Caco-2 (cell line): ENCODE results near the gene KLC1. TPM values are rescaled to one million over a fixed set of nuclear protein-coding genes. Genes with fewer than 3 reads are reported as not detected.

Source experiments
- BruUV-seq: library from RNA; stranded (reverse); fragments of 400-500 nt; replicated peaks from 2 replicates; lab custom pipeline; 2021; lab: Mats Ljungman, UMichigan
- CTCF ChIA-PET: fragments of 300-600 bp; sonication (Branson Sonifier 250); formaldehyde crosslinking; loops from one replicate; lab custom pipeline; 2022; ENCODE audit warnings: antibody characterized with exemption; lab: Charles Lee
- POLR2A ChIA-PET: fragments of 300-600 bp; sonication (Branson Sonifier 250); formaldehyde crosslinking; loops from one replicate; lab custom pipeline; 2022; ENCODE audit warnings: antibody characterized with exemption; lab: Charles Lee
- DNase-seq, 2 experiments: peaks; one replicate each; pipeline versions ENCODE4 v3.0.0 to v3.0.0-alpha.2; 2020 to 2022
- H3K27me3 ChIP-seq: replicated peaks from 2 replicates; pipeline ENCODE4 v1.6.0; 2011; ENCODE audit warnings: low read length; ENCODE audit not compliant: control insufficient read depth, insufficient read depth
- H3K36me3 ChIP-seq: 2 replicates; pipeline ENCODE4 v1.5.1; 2011; ENCODE audit warnings: low read length; ENCODE audit not compliant: control insufficient read depth, insufficient read depth
- H3K4me1 ChIP-seq: fragments of 250-450 bp; sonication (Bioruptor Pico); 2 replicates; pipeline ENCODE4 v1.5.1; 2020; ENCODE audit warnings: mild to moderate bottlenecking
- H3K4me3 ChIP-seq: 2 replicates; pipeline ENCODE4 v1.5.1; 2011; ENCODE audit warnings: low read depth, mild to moderate bottlenecking, control low read depth, low read length
- H3K9me3 ChIP-seq: fragments of 250-450 bp; sonication (Bioruptor Pico); 2 replicates; pipeline ENCODE4 v1.5.1; 2020; ENCODE audit warnings: mild to moderate bottlenecking, moderate library complexity
- H3K27ac Mint-ChIP-seq: one replicate; pipeline ENCODE4 v1.8.0; 2022; ENCODE audit warnings: mixed read lengths; ENCODE audit not compliant: unreplicated experiment
- H3K27me3 Mint-ChIP-seq: one replicate; pipeline ENCODE4 v1.8.0; 2022; ENCODE audit warnings: mixed read lengths; ENCODE audit not compliant: insufficient read depth, unreplicated experiment
- H3K36me3 Mint-ChIP-seq: one replicate; pipeline ENCODE4 v1.8.0; 2022; ENCODE audit warnings: mild to moderate bottlenecking, mixed read lengths; ENCODE audit not compliant: insufficient read depth, unreplicated experiment
- H3K4me1 Mint-ChIP-seq: one replicate; pipeline ENCODE4 v1.8.0; 2022; ENCODE audit warnings: low read depth, mixed read lengths; ENCODE audit not compliant: unreplicated experiment
- H3K4me3 Mint-ChIP-seq: one replicate; pipeline ENCODE4 v1.8.0; 2022; ENCODE audit warnings: mild to moderate bottlenecking, moderate library complexity, mixed read lengths; ENCODE audit not compliant: unreplicated experiment
- H3K9me3 Mint-ChIP-seq: one replicate; pipeline ENCODE4 v1.8.0; 2022; ENCODE audit warnings: mixed read lengths; ENCODE audit not compliant: unreplicated experiment
- intact Hi-C: fragments of 100-400 bp; cut with micrococcal nuclease; formaldehyde crosslinking; loops from one replicate; pipeline ENCODE4 v1.10.0; 2022; ENCODE audit not compliant: unreplicated experiment
- total RNA-seq: library from RNA; stranded (reverse); gene quantifications from 2 replicates; pipeline ENCODE4 v1.2.3, GENCODE V29; 2022
- TF ChIP-seq, protein P1 (sequence below), 2 experiments: fragments of 200-600 bp in 1 of 2; IDR thresholded peaks; 1 replicate in 1 of 2; 2 replicates in 1 of 2; pipeline versions ENCODE4 v1.5.1 to v1.8.0; 2011 to 2022; ENCODE audit warnings: antibody characterized with exemption in 1 of 2, control low read depth in 1 of 2, inconsistent platforms in 1 of 2, low read depth in 1 of 2, low read length in 1 of 2, mild to moderate bottlenecking in 1 of 2, moderate library complexity in 1 of 2; ENCODE audit not compliant: insufficient read depth in 1 of 2, severe bottlenecking in 1 of 2, unreplicated experiment in 1 of 2

The KLC1 gene
- total RNA-seq, 1 experiment from 2014 or later: 110 TPM

DNA sequence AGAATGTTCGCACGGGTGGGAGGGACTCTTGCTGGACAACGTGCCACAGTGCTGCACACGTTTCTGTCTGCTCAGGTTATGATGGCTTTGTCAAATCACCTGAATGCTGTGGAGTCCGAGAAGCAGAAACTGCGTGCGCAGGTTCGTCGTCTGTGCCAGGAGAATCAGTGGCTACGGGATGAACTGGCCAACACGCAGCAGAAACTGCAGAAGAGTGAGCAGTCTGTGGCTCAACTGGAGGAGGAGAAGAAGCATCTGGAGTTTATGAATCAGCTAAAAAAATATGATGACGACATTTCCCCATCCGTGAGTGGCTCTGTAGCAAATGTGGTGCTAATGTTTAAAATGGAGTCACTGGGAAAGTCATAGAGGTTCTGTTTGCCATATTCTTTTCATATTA is 28.5 kb downstream of the KLC1 start:
- Mint-ChIP-seq H3K4me3 (no peak overlapping the region), H3K4me1 (no peaks in the 10 kb centered on the region), H3K9me3 (no peaks in the 10 kb centered on the region), H3K27ac (no peak overlapping the region), H3K36me3 (peaks cover 59% of the 10 kb centered on the region), H3K27me3 (no peaks in the 10 kb centered on the region)
- Histone ChIP-seq H3K9me3 (no peaks in the 10 kb centered on the region), H3K36me3 (peaks cover 2% of the 10 kb centered on the region), H3K4me3 (no peak overlapping the region), H3K4me1 (no peaks in the 10 kb centered on the region), H3K27me3 (no peaks in the 10 kb centered on the region)
- intact Hi-C loops: no loop called here
- no peak for DNase-seq
- ChIA-PET CTCF (no interaction called here), POLR2A (no interaction called here)
- no TSS peak for BruUV-seq
- TF ChIP-seq, protein P1, sequence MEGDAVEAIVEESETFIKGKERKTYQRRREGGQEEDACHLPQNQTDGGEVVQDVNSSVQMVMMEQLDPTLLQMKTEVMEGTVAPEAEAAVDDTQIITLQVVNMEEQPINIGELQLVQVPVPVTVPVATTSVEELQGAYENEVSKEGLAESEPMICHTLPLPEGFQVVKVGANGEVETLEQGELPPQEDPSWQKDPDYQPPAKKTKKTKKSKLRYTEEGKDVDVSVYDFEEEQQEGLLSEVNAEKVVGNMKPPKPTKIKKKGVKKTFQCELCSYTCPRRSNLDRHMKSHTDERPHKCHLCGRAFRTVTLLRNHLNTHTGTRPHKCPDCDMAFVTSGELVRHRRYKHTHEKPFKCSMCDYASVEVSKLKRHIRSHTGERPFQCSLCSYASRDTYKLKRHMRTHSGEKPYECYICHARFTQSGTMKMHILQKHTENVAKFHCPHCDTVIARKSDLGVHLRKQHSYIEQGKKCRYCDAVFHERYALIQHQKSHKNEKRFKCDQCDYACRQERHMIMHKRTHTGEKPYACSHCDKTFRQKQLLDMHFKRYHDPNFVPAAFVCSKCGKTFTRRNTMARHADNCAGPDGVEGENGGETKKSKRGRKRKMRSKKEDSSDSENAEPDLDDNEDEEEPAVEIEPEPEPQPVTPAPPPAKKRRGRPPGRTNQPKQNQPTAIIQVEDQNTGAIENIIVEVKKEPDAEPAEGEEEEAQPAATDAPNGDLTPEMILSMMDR (IDR thresholded peaks at IDR 0.05; ENCODE audit: insufficient read depth in 1 of 2, low read depth in 1 of 2, low read length in 1 of 2, severe bottlenecking in 1 of 2, unreplicated experiment in 1 of 2): no peak

DNA sequence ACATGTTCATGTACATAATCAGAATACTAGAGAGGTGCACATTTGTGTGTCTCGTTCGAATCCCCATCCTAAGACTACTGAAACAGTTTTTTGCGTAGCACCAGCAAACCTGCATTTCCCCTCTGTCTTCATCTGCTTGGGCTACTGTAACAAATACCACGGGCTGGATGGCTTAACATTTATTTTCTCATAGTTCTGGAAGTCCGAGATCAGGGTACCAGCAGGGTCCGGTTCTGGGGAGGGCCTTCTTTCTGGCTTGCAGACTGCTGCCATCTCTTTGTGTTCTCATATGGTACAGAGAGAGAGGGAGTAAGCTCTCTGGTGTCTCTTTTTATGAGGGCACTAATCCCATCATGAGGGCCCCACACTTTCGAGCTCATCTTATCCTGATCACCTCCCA is 30.6 kb downstream of the KLC1 start:
- Mint-ChIP-seq H3K27me3 (no peaks in the 10 kb centered on the region), H3K27ac (no peak overlapping the region), H3K36me3 (peaks cover 72% of the 10 kb centered on the region), H3K4me1 (peaks cover 6% of the 10 kb centered on the region), H3K9me3 (no peaks in the 10 kb centered on the region), H3K4me3 (no peak overlapping the region)
- no peaks in the 10 kb centered on the region for H3K4me1 ChIP-seq
- no peaks in the 10 kb centered on the region for H3K9me3 ChIP-seq
- DNase-seq: no peak
- H3K36me3 ChIP-seq: peaks cover 3% of the 10 kb centered on the region
- BruUV-seq: no TSS peak
- intact Hi-C loops: loop anchor here (10.0 kb wide), 1 partner anchor 85 kb away; no protein-coding TSS in a partner anchor
- POLR2A ChIA-PET: no interaction called here
- CTCF ChIA-PET: no interaction called here
- TF ChIP-seq, protein P1 (IDR thresholded peaks at IDR 0.05; ENCODE audit: insufficient read depth in 1 of 2, low read depth in 1 of 2, low read length in 1 of 2, severe bottlenecking in 1 of 2, unreplicated experiment in 1 of 2): no peak
- no peaks in the 10 kb centered on the region for H3K27me3 ChIP-seq
- H3K4me3 ChIP-seq: no peak overlapping the region

DNA sequence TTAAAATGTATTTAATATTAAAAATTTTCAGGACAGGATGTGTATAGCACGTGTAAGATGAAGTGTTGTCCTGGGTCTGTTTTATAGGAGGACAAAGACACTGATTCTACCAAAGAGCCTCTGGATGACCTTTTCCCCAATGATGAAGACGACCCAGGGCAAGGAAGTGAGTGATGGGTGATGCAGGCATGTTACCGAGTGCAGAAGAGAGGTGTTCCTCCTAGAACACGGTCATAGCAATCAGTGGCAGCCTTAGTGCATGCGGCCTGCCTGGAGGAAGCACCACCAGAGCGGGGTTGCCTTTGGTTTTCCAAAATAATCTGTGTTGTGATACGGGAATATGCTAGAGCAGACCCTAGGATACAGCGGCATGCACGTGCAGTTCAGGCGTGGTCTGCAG is 33.0 kb downstream of the KLC1 start:
- Histone ChIP-seq H3K4me1 (no peaks in the 10 kb centered on the region), H3K4me3 (no peak overlapping the region), H3K36me3 (peaks cover 2% of the 10 kb centered on the region), H3K9me3 (no peaks in the 10 kb centered on the region), H3K27me3 (no peaks in the 10 kb centered on the region)
- Mint-ChIP-seq H3K4me1 (peaks cover 6% of the 10 kb centered on the region), H3K9me3 (no peaks in the 10 kb centered on the region), H3K36me3 (peaks cover 73% of the 10 kb centered on the region), H3K27ac (no peak overlapping the region), H3K4me3 (no peak overlapping the region), H3K27me3 (no peaks in the 10 kb centered on the region)
- no peak for DNase-seq
- no TSS peak for BruUV-seq
- TF ChIP-seq, protein P1 (IDR thresholded peaks at IDR 0.05; ENCODE audit: insufficient read depth in 1 of 2, low read depth in 1 of 2, low read length in 1 of 2, severe bottlenecking in 1 of 2, unreplicated experiment in 1 of 2): no peak
- ChIA-PET POLR2A (no interaction called here), CTCF (no interaction called here)
- intact Hi-C loops: loop anchor here (10.0 kb wide), 1 partner anchor 87 kb away; no protein-coding TSS in a partner anchor
